Brain microvascular endothelial cell (primary cell): ENCODE data around the gene SH3PXD2B.

Experiments
- DNase-seq: peaks from one replicate; pipeline ENCODE4 v3.0.0-alpha.2; 2020
- H3K27ac ChIP-seq: fragments of 250-450 bp; sonication (Bioruptor Pico); 2 replicates; pipeline ENCODE4 v1.5.1; 2020; ENCODE audit warnings: mild to moderate bottlenecking, moderate library complexity
- H3K27me3 ChIP-seq: fragments of 250-450 bp; sonication (Bioruptor Pico); replicated peaks from 2 replicates; pipeline ENCODE4 v1.5.1; 2020; ENCODE audit warnings: mild to moderate bottlenecking
- H3K36me3 ChIP-seq: fragments of 250-450 bp; sonication (Bioruptor Pico); replicated peaks from 2 replicates; pipeline ENCODE4 v1.5.1; 2020; ENCODE audit warnings: mild to moderate bottlenecking
- H3K4me3 ChIP-seq: 2 replicates; pipeline ENCODE4 v1.5.1; 2011; ENCODE audit warnings: low read depth, mild to moderate bottlenecking, control low read depth, low read length, moderate library complexity
- in situ Hi-C: cut with HindIII; loops from 2 replicates; pipeline ENCODE4 v1.10.0; 2017; ENCODE audit warnings: low sequenced_read_pairs, low pct_ligation_motif_present
- TF ChIP-seq, protein P1 (sequence below): IDR thresholded peaks from 2 replicates; pipeline ENCODE4 v1.5.1; 2011; ENCODE audit warnings: low read depth, mild to moderate bottlenecking, moderate library complexity, low read length, control low read depth, inconsistent platforms; ENCODE audit errors: missing control alignments

The SH3PXD2B gene

DNA sequence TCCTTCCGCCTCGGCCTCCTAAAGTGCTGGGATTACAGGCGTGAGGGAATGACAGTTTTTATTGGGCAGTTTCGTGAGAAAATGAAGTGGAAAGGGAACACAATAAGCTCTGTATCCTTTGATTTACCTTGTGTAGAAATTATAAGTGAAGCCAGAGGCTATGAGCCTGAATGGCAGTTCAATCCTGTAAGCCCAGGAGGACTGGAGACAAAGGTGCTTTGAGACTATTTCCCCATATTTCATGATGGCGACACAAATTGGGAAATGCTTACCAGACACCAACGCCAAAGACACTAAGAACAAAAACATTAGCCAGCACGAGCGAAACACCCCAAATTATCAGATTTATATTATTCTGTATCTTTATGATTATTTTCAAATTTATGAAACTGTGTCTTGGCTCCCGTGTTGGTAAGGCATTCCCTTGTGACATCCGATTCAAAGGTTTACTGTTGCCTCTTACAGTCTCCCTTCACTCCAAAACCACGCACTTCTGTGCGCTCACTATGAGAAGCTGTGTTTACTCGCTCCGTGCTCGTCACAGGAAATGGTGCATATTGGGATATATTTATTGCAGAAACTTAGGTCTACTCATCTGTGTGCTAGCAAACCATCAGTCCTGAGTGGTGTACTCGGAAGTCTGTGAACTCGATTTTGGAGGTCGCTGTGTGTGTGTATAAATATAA is 73.9 kb downstream of the SH3PXD2B start:
- no peaks in the 10 kb centered on the region for H3K27me3 ChIP-seq
- H3K4me3 ChIP-seq, result no peak overlapping the region
- no peak overlapping the region for H3K27ac ChIP-seq
- peaks cover 34% of the 10 kb centered on the region for H3K36me3 ChIP-seq
- TF ChIP-seq, protein P1, sequence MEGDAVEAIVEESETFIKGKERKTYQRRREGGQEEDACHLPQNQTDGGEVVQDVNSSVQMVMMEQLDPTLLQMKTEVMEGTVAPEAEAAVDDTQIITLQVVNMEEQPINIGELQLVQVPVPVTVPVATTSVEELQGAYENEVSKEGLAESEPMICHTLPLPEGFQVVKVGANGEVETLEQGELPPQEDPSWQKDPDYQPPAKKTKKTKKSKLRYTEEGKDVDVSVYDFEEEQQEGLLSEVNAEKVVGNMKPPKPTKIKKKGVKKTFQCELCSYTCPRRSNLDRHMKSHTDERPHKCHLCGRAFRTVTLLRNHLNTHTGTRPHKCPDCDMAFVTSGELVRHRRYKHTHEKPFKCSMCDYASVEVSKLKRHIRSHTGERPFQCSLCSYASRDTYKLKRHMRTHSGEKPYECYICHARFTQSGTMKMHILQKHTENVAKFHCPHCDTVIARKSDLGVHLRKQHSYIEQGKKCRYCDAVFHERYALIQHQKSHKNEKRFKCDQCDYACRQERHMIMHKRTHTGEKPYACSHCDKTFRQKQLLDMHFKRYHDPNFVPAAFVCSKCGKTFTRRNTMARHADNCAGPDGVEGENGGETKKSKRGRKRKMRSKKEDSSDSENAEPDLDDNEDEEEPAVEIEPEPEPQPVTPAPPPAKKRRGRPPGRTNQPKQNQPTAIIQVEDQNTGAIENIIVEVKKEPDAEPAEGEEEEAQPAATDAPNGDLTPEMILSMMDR, result no peak
- in situ Hi-C loops, result no loop called here
- DNase-seq, result no peak

DNA sequence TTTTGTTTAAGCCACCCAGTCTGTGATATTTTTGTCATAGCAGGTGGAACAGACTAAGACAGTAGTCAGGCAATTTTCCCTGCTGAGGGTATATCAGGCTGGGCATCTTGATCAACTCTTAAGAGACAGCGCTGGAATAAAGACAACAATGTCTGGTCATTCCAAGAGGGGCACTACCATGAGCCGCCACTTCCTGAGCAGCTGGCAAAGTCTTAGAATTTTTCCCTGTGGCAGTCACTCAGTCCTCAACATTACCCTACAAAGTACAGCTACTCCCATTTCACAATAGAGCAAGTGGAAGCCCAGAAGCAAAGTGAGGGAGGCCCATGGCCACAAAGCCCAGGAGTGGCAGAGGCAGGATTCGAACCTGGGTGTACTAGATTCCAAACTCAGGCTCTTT is 74.8 kb downstream of the SH3PXD2B start:
- Histone ChIP-seq H3K4me3 (no peak overlapping the region), H3K27ac (no peak overlapping the region), H3K36me3 (peaks cover 33% of the 10 kb centered on the region), H3K27me3 (no peaks in the 10 kb centered on the region)
- no peak for DNase-seq
- TF ChIP-seq, protein P1, result no peak
- in situ Hi-C loops, result no loop called here

DNA sequence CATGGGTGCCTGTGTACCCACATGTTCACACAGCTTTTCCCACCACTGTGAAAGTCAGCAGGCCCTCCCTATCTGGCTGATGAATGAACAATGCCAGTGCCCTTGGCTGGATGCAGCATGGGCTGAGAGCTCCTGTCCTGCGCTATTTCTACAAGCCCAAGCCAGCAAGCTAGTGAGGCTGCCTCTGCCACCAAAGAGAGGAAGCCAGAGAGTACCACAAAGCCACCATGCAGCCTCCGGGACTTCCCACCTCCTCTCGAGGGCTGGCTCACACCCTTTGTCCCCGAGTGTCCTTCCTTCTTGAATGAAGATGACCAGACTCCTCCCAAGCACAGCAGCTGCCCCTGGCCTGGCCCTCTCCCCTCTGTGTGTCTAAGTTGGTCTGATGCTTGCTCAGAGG is 76.5 kb downstream of the SH3PXD2B start:
- H3K27ac ChIP-seq, result no peak overlapping the region
- in situ Hi-C loops, result no loop called here
- TF ChIP-seq, protein P1, result no peak
- peaks cover 36% of the 10 kb centered on the region for H3K36me3 ChIP-seq
- no peak overlapping the region for H3K4me3 ChIP-seq
- H3K27me3 ChIP-seq, result no peaks in the 10 kb centered on the region
- no peak for DNase-seq

DNA sequence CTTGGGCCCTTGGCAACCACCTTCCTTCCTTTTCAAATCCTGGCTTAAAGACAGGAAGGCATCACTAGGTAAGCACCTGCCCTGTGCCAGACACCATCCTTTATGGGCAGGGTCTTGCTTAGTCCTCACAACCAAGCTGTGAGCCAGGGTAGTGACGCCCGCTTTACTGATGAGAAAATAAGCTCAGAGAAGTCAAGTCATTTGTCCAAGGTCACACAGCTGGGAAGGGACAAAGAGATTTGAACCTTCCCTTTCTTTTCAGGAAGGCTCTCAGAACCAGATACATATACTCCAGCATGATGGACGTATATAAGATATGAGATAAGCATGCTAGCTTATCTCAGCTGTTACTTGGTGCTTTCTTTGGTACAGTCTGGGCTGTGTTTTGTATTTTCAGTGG is 76.9 kb downstream of the SH3PXD2B start:
- Histone ChIP-seq H3K27ac (no peak overlapping the region), H3K4me3 (no peak overlapping the region), H3K36me3 (peaks cover 36% of the 10 kb centered on the region), H3K27me3 (no peaks in the 10 kb centered on the region)
- TF ChIP-seq, protein P1, result no peak
- no peak for DNase-seq
- in situ Hi-C loops, result no loop called here

DNA sequence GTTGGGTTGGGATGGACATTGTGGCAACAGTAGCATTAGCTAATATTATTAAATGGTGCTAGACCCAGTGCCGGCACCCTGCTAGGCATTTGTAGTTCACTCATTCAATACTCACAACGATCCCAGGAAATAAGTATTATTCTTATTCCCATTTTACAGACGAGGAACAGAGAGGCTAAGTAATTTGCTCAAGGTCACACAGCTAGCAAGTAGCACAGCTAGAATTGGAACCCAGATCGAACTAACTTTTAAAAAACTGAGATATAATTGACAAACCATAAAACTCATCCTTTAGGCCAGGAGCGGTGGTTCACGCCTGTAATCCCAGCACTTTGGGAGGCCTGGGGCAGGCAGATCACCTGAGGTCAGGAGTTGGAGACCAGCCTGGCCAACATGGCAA is 79.5 kb downstream of the SH3PXD2B start:
- H3K4me3 ChIP-seq, result no peak overlapping the region
- DNase-seq, result no peak
- TF ChIP-seq, protein P1, result no peak
- H3K27ac ChIP-seq, result no peak overlapping the region
- peaks cover 23% of the 10 kb centered on the region for H3K36me3 ChIP-seq
- in situ Hi-C loops, result no loop called here
- no peaks in the 10 kb centered on the region for H3K27me3 ChIP-seq

DNA sequence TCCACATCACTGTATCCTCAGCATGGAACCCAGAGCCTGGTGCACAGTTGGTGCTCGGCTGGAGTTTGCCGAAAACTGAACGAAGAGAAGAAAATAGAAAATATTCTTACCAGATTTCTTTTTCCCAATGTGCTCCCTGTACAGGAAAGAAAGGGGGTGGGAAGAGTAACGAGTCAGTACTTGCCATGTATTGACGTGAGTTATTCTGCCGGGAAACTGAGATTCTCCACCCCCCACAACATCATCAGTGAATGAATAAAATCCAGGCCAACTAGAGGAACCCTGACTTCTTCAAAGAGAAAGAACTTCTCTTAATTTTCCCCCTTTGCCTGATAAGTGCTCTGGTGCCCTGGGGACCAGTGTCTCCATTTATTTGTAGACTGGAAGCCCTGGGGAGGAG is 80.6 kb downstream of the SH3PXD2B start:
- no peaks in the 10 kb centered on the region for H3K27me3 ChIP-seq
- peaks cover 20% of the 10 kb centered on the region for H3K36me3 ChIP-seq
- DNase-seq, result no peak
- H3K4me3 ChIP-seq, result no peak overlapping the region
- no peak overlapping the region for H3K27ac ChIP-seq
- TF ChIP-seq, protein P1, result no peak
- in situ Hi-C loops, result no loop called here
